ENCODE measurements around the gene PDE3B.
"Not testable (repeated sequence)": the region's sequence is repeated elsewhere in the genome, so short reads cannot be mapped to it uniquely, and the experiment has no call there.

Gene PDE3B

GRCh38 chr11:14676068-14676467 is 32.5 kb downstream of the PDE3B start:
- DNase-seq (ENCODE audit: low read depth in 2 of 3, low spot score in 2 of 3), result no peak

GRCh38 chr11:14677146-14677545 is 33.5 kb downstream of the PDE3B start:
- DNase-seq (ENCODE audit: low read depth in 2 of 3, low spot score in 2 of 3), result no peak

DNA sequence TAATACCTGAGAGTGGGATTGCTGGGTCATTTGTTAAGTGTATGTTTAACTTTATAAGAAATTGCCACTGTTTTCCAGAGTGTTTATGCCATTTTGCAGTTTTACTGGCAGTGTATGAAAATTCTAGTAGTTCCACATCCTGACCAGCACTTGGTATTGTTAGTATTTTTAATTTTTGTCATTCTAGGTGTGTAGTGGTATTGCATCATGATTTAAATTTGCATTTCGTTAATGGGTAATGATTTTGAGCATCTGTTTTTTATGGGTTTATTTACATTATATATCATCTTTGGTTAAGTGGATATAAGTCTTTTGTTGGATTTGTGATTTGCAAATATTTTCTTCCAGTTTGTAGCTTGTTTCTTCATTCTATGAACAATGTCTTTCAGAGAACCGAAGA is 34.7 kb downstream of the PDE3B start:
- no peak for DNase-seq (ENCODE audit: low read depth in 2 of 3, low spot score in 2 of 3)

DNA sequence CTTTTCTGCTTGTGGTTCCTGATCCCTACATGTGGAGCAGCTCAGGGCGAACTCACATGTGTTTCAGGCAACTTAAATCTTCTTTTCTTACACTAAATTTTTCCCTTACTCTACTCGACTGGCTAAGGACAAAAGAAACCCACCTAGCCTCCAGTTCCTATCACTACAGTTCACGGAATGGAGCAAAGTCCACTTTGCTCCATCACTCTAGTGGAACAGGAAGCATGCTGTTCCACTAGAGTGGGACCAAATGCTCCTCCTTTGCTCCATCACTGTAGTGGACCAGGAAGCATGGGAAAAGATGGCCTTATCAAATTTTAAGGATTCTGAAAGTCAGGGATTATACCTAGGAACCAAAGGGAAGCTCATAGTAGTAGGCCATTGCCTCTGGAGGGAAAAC is 36.1 kb downstream of the PDE3B start:
- DNase-seq (ENCODE audit: low read depth in 2 of 3, low spot score in 2 of 3), result no peak

GRCh38 chr11:14684234-14684915 is 40.8 kb downstream of the PDE3B start:
- DNase-seq (ENCODE audit: low read depth in 2 of 3, low spot score in 2 of 3), result not testable (repeated sequence)

DNA sequence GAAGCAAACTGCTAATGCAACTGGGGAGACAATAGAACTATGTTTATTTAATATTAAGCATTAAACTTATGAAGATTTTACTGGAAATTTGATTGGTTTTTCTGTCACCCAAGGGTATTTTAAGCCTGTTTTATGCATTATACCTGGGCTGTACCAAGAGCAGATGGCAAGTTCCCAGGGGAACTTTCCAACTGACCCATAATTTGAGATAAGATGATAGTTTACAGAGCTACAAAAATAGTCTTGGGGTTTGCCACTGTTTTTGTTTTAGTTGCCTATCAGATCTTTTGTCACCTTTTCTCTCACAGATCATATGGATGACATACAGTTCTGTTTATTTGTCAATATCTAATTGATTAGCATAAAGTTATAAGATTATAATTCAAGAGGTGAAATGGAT is 43.9 kb downstream of the PDE3B start:
- no peak for DNase-seq (ENCODE audit: low read depth in 2 of 3, low spot score in 2 of 3)

GRCh38 chr11:14687943-14688627 is 44.5 kb downstream of the PDE3B start:
- no peak for DNase-seq (ENCODE audit: low read depth in 2 of 3, low spot score in 2 of 3)

GRCh38 chr11:14695656-14696055 is 52.1 kb downstream of the PDE3B start:
- DNase-seq (ENCODE audit: low read depth in 2 of 3, low spot score in 2 of 3), result not testable (repeated sequence)

DNA sequence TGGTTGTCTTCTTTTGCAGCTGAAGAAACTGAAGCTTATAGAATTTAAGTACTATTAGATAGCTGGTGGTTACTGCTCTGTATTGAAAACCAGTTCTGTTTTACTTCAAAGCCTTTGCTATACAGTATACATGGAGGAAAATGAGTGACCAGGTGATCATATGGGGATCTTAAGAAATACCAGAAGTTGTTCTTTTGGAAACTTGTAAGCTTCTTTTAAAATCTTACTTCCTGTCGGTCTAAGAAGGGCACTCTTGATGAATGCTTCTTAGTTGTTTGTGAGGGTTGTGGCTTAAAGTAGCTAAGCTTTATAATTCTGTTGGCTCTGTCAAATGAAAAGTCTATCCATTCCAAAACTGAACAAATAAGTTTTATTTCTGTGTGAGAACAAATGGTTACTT is 55.2 kb downstream of the PDE3B start:
- no peak for DNase-seq (ENCODE audit: low read depth in 2 of 3, low spot score in 2 of 3)

- DNase-seq (ENCODE audit: low read depth in 2 of 3, low spot score in 2 of 3), result no peak
Measured at GRCh38 chr11:14700593-14700992, 57.0 kb downstream of the PDE3B start.

- no peak for DNase-seq (ENCODE audit: low read depth in 2 of 3, low spot score in 2 of 3)
Measured at GRCh38 chr11:14702760-14703159, 59.2 kb downstream of the PDE3B start.

DNA sequence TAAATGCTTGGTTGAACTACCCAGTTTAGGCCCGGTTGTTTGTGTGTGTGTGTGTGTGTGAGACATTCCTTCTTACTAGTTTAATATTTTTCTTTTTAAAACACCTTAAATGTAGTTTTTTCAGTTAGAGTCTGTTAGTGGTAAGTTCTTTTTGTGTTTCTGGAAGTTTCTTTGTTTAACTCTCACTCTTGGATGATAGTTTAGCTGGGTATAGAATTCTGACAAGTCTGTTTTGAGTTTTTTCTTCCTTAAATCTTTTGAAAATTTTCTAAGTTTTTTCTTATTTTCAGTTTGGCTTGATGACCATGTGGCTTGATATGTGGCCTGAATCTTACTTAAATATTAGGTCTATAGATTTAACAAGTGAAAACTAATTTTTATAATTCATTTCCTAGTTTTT is 60.1 kb downstream of the PDE3B start:
- no peak for DNase-seq (ENCODE audit: low read depth in 2 of 3, low spot score in 2 of 3)

- DNase-seq (ENCODE audit: low read depth in 2 of 3, low spot score in 2 of 3), result no peak
Measured at GRCh38 chr11:14705067-14705466, 61.5 kb downstream of the PDE3B start.

DNA sequence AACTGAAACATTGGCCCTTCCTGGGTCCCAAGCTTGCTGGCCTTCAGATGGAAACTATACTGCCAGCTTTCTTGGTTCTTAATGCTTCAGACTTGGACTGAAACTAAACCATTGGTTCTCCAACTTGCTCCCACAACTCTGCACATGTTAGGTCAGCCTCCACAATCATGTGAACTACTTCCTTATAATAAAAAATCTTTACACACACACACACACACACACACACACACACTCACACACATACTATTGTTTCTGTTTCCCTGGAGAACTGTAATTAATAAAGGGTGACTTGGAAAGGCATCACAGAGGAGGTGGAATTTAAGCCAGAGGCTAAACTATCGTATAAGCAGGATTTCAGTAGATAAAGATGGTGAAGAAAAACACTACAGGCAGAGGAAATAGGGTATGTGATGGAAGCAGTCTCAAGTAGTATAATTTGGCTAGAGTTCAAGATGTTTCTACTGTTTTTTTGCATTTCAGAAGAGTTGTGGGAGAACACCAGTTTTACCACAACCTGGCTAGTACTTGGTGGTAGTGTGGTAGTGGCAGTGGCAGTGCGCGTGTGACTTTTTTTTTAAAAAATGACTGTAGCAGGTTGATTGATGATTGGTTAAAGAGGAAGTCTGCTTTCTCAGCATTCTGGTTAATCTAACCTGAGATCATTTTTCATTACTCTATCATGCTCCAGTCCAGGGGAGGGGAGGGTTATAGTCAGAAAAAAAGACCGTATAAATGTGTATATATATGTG is 70.1 kb downstream of the PDE3B start:
- DNase-seq (ENCODE audit: low read depth in 2 of 3, low spot score in 2 of 3), result no peak

GRCh38 chr11:14715669-14716068 is 72.1 kb downstream of the PDE3B start:
- DNase-seq (ENCODE audit: low read depth in 2 of 3, low spot score in 2 of 3), result not testable (repeated sequence)

DNA sequence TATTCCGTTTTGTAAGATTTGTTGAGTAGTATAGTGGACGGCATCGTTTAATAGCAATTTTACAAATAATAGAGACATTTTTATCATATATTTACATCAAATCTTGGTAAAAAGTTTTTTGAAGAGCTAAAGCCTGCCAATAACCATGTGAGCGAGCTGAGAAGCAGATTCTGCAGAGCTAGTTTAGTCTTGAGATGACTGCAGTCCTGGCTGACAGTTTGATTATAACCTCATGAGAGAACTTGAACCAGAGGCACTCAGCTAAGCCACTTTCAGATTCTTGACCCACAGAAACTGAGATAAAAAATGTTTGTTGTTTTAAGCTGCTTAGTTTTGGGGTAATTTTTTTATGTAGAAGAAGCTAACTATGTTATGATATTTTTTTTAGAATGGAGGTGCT is 78.9 kb downstream of the PDE3B start:
- DNase-seq (ENCODE audit: low read depth in 2 of 3, low spot score in 2 of 3), result no peak

DNA sequence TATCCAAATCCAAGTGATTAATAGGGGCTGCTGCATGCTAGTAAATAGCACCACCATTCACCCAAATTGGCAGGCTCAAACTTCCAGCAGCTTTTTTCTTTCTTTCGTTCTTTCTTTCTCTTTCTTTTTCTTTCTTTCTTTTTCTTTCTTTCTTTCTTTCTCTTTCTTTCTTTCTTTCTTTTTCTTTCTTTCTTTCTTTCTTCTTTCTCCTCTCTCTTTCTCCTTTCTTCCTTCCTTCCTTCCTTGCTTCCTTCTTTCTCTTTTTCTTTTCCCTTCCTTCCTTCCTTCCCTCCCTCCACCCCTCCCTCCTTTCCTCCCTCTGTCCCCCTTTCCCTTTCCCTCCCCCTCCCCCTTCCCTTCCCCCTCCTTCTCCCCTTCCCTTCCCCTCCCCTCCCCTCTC is 81.5 kb downstream of the PDE3B start:
- no peak for DNase-seq (ENCODE audit: low read depth in 2 of 3, low spot score in 2 of 3)

GRCh38 chr11:14727215-14727614 is 83.6 kb downstream of the PDE3B start:
- DNase-seq (ENCODE audit: low read depth in 2 of 3, low spot score in 2 of 3), result no peak

DNA sequence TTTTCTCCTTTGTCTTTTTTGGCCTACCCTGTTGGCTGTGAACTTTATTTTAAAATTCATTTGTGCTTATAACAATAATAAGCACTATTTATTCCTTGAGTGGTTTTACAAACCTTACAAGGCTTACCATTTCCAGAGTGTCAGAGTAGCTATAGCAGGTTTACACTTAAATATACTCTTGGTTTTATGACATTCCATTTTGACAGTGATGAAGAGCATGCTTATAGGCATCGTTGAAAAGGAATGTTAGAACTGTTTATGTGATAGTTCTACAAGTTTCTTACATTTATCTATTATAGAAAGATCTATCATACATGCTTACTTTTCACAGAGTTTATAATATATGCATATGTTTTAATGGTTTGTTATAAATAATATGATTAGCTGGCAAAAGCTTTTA is 84.1 kb downstream of the PDE3B start:
- DNase-seq (ENCODE audit: low read depth in 2 of 3, low spot score in 2 of 3), result no peak

DNA sequence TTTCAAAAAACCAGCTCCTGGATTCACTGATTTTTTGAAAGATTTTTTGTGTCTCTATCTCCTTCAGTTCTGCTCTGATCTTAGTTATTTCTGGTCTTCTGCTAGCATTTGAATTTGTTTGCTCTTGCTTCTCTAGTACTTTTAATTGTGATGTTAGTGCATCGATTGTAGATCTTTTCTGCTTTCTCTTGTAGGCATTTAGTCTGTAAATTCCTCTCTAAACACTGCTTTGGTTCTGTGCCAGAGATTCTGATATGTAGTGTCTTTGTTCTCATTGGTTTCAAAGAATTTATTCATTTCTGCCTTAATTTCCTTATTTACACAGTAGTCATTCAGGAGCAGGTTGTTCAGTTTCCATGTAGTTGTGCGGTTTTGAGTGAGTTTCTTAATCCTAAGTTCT is 96.9 kb downstream of the PDE3B start:
- DNase-seq (ENCODE audit: low read depth in 2 of 3, low spot score in 2 of 3), result not testable (repeated sequence)

- no peak for DNase-seq (ENCODE audit: low read depth in 2 of 3, low spot score in 2 of 3)
Measured at GRCh38 chr11:14741195-14741594, 97.6 kb downstream of the PDE3B start.

DNA sequence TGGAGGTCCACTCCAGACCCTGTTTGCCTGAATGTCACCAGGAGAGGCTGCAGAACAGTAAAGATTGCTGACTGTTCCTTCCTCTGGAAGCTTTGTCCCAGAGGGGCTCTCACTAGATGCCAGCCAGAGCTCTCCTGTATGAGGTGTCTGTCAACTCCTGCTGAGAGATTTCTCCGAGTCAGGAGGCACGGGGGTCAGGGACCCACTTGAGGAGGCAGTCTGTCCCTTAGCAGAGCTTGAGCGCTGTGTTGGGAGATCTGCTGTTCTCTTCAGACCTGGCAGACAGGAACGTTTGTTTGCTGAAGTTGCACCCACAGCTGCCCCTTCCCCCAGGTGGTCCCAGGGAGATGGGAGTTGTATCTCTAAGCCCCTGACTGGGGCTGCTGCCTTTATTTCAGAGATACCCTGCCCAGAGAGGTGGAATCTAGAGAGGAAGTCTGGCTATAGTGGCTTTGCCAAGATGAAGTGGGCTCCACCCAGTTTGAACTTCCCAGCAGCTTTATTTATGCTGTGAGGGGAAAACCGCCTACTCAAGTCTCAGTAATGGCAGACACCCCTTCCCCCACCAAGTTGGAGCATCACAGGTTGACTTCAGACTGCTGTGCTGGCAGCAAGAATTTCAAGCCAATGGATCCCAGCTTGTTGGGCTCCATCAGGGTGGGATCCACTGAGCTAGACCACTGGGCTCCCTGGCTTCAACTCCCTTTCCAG is 99.4 kb downstream of the PDE3B start:
- no peak for DNase-seq (ENCODE audit: low read depth in 2 of 3, low spot score in 2 of 3)

All from activated CD8-positive, alpha-beta memory T cell treated with anti-CD3 and anti-CD28 coated beads for 48 hours (primary cell).